ENCODE data around the gene GGN. TPM values are rescaled to one million over a fixed set of nuclear protein-coding genes. Genes with fewer than 3 reads are reported as not detected.

GGN gene
- total RNA-seq, 1 experiment from 2014 or later, result 1.5 TPM

GRCh38 chr19:38399537-38399936 lies 11.7 kb upstream of the GGN start:
- H3K27me3 ChIP-seq (ENCODE audit: insufficient read depth, low read length), result peaks cover 3% of the 10 kb centered on the region; the same call in 1 of the 2 replicates
- no peak for DNase-seq

More at GRCh38 chr19:38399537-38399936, 11.7 kb upstream of the GGN start:
- no peak overlapping the region for H2BK12ac ChIP-seq (ENCODE audit: insufficient read length, low read depth, low read length)
- H4K8ac ChIP-seq (replicated peaks; ENCODE audit: insufficient read length, low read depth, low read length), result no peak overlapping the region
- Mint-ChIP-seq H3K9me3 (no peaks in the 10 kb centered on the region), H3K36me3 (ENCODE audit: insufficient read depth in 1 of 3, low read depth in 3 of 3) (peaks cover 9 to 13% (median 10%) of the 10 kb centered on the region in 3 experiments), H3K27ac (no peak overlapping the region), H3K27me3 (ENCODE audit: low read depth) (peaks cover 67% of the 10 kb centered on the region), H3K4me1 (peaks cover 8 to 12% of the 10 kb centered on the region in 2 experiments), H3K4me3 (no peak overlapping the region; a peak in 1 of 5 replicates)
- H3K56ac ChIP-seq (ENCODE audit: insufficient read length, low read depth, low read length), result no peak overlapping the region
- TF ChIP-seq CTCF (conservative IDR thresholded peaks at IDR 0.05), result no peak
- H3K79me1 ChIP-seq (ENCODE audit: insufficient read depth, low read depth, low read length, poor library complexity, severe bottlenecking), result no peaks in the 10 kb centered on the region
- H3K4ac ChIP-seq (ENCODE audit: low read depth, low read length), result no peak overlapping the region
- H2AK5ac ChIP-seq (ENCODE audit: insufficient read length, low read length), result no peak overlapping the region
- no peak overlapping the region for H2BK120ac ChIP-seq (ENCODE audit: low read depth, low read length, poor library complexity, severe bottlenecking)
- H2BK5ac ChIP-seq (ENCODE audit: insufficient read length, low read length), result no peak overlapping the region
- H3K4me2 ChIP-seq (ENCODE audit: insufficient read depth, insufficient read length, low read length), result no peak overlapping the region
- H4K20me1 ChIP-seq (ENCODE audit: control insufficient read depth, insufficient read depth, insufficient read length), result no peaks in the 10 kb centered on the region
- H2BK20ac ChIP-seq (ENCODE audit: low read depth, low read length, poor library complexity, severe bottlenecking), result no peak overlapping the region
- no peak overlapping the region for H3T11ph ChIP-seq (ENCODE audit: low read length)
- no peak overlapping the region for H3K9ac ChIP-seq (ENCODE audit: extremely low read depth, insufficient read length, low read length)
- H3K4me1 ChIP-seq (ENCODE audit: insufficient read depth, low read length), result no peaks in the 10 kb centered on the region
- H3K27ac ChIP-seq (ENCODE audit: insufficient read length, low read depth, low read length), result no peak overlapping the region
- no peak overlapping the region for H4K91ac ChIP-seq (ENCODE audit: insufficient read length, low read depth, low read length)
- no CpG with 5 or more reads among the region's 1 CpG for WGBS (ENCODE audit: extremely low coverage, insufficient read length, low lambda C conversion rate)
- no peak overlapping the region for H3K18ac ChIP-seq (ENCODE audit: insufficient read length, low read depth, low read length)
- H3K23ac ChIP-seq (ENCODE audit: insufficient read length, low read depth, low read length), result no peak overlapping the region
- H3K23me2 ChIP-seq (ENCODE audit: insufficient read length, low read depth, low read length, poor library complexity, severe bottlenecking), result peaks cover 9% of the 10 kb centered on the region
- H3K14ac ChIP-seq (ENCODE audit: insufficient read depth, low read length), result no peak overlapping the region
- H4K5ac ChIP-seq (ENCODE audit: insufficient read length, low read depth, low read length), result no peak overlapping the region
- no peak overlapping the region for H2BK15ac ChIP-seq (ENCODE audit: low read depth, low read length)
- H3K9me3 ChIP-seq (ENCODE audit: control insufficient read depth, low read depth, low read length), result no peaks in the 10 kb centered on the region
- no peak overlapping the region for H2AFZ ChIP-seq (ENCODE audit: low read length)
- no peaks in the 10 kb centered on the region for H3K79me2 ChIP-seq (ENCODE audit: insufficient read depth, low read length)

Data from H9 (cell line).